ENCODE results near the gene DCC. TPM values are rescaled to one million over a fixed set of nuclear protein-coding genes. Genes with fewer than 3 reads are reported as not detected.

Gene DCC
- total and polyA plus RNA-seq, 9 donors = under 0.01 to 0.77 (median 0.30) TPM; not detected in 3

DNA sequence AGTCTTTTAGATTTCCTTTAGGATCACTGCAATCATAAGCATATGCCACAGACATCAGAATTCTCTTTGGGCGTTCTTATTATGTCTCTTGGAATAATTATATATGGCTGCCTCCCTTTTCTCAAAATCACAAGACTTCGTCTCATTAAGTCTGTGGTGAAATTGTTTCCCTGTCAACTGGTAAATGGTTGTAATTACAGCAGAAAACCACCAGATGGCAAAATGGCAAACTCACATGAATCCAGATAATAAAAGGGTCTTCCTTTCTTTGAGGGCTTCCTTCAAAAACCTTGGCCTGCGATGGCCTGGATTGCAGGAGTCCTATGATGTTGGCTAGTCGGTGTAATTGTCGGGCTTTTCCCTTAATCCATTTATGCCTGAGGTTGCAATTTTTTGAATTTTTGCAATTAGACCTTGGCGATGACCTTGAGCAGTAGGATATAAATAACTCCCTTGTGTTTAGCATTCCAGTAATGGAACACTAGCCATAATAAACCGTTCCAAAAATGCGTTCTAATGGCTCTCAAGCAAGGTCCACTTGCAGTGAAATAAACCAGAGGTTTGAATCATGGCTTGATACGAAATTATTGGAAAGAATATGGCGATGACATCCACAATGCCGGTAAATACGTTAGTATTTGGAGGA, 1228.1 kb downstream of the DCC start:
- Histone ChIP-seq H3K27ac (no peak overlapping the region), H3K4me3 (no peak overlapping the region), H3K36me3 (no peaks in the 10 kb centered on the region), H3K9me3 (no peaks in the 10 kb centered on the region), H3K27me3 (no peaks in the 10 kb centered on the region), H3K4me1 (ENCODE audit: insufficient read depth) (peaks cover 3% of the 10 kb centered on the region)
- peak in 2 of 5 donors; percentile 15 to 37 for DNase-seq
- WGBS, 3 donors = 11 to 23% (median 16%) methylated on average over 12 of the region's 12 CpGs
- no peak for TF ChIP-seq POLR2A (IDR thresholded peaks at IDR 0.05)
- TF ChIP-seq, protein P1, sequence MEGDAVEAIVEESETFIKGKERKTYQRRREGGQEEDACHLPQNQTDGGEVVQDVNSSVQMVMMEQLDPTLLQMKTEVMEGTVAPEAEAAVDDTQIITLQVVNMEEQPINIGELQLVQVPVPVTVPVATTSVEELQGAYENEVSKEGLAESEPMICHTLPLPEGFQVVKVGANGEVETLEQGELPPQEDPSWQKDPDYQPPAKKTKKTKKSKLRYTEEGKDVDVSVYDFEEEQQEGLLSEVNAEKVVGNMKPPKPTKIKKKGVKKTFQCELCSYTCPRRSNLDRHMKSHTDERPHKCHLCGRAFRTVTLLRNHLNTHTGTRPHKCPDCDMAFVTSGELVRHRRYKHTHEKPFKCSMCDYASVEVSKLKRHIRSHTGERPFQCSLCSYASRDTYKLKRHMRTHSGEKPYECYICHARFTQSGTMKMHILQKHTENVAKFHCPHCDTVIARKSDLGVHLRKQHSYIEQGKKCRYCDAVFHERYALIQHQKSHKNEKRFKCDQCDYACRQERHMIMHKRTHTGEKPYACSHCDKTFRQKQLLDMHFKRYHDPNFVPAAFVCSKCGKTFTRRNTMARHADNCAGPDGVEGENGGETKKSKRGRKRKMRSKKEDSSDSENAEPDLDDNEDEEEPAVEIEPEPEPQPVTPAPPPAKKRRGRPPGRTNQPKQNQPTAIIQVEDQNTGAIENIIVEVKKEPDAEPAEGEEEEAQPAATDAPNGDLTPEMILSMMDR (IDR thresholded peaks at IDR 0.05) = peak in 1 of 3 donors; percentile 28
- intact Hi-C loops (cut with DNase I) = no loop called here

Small RNA genes within 50 kb of the gene (microRNA-seq; reads per million reads assigned to microRNA genes)
- 0 reads per million in 3 donors for gene MIR4528

Small RNA genes within 50 kb of the gene (small RNA-seq; reads per million reads assigned to genes)
- gene AC011155.1 = not detected
- not detected for gene MIR4528
